Activated CD4-positive, CD25-positive, alpha-beta regulatory T cell treated with anti-CD3 and anti-CD28 coated beads, Interleukin-2, amount 50 U/mL, for 72 hours (primary cell): ENCODE results near the gene ZFY.
"Not testable (repeated sequence)": the region's sequence is repeated elsewhere in the genome, so short reads cannot be mapped to it uniquely, and the experiment has no call there.

Source experiments
- DNase-seq: peaks from one replicate; pipeline ENCODE4 v3.0.0; 2021

ZFY gene

GRCh38 chrY:2979283-2979682, 44.1 kb downstream of the ZFY start:
- no peak for DNase-seq

GRCh38 chrY:2984491-2984890, 49.3 kb downstream of the ZFY start:
- DNase-seq = no peak

- not testable (repeated sequence) for DNase-seq
These were observed 52.0 kb downstream of the ZFY start for GRCh38 chrY:2987178-2987577.

GRCh38 chrY:2997369-2997768, 62.2 kb downstream of the ZFY start:
- not testable (repeated sequence) for DNase-seq

- no peak for DNase-seq
These were observed 67.0 kb downstream of the ZFY start for GRCh38 chrY:3002190-3002589.

GRCh38 chrY:3002680-3003515, 67.7 kb downstream of the ZFY start:
- no peak for DNase-seq

- no peak for DNase-seq
These were observed 68.3 kb downstream of the ZFY start for GRCh38 chrY:3003516-3003830.

GRCh38 chrY:3003846-3004245, 68.7 kb downstream of the ZFY start:
- DNase-seq = no peak

- not testable (repeated sequence) for DNase-seq
These were observed 70.8 kb downstream of the ZFY start for GRCh38 chrY:3006031-3006430.

- no peak for DNase-seq
These were observed 72.8 kb downstream of the ZFY start for GRCh38 chrY:3007967-3008366.

GRCh38 chrY:3012226-3012625, 77.0 kb downstream of the ZFY start:
- no peak for DNase-seq

GRCh38 chrY:3016594-3016993, 81.4 kb downstream of the ZFY start:
- no peak for DNase-seq

GRCh38 chrY:3018546-3018945, 83.4 kb downstream of the ZFY start:
- DNase-seq = no peak

GRCh38 chrY:3019584-3019983, 84.4 kb downstream of the ZFY start:
- no peak for DNase-seq

- DNase-seq = no peak
These were observed 86.0 kb downstream of the ZFY start for GRCh38 chrY:3021176-3021575.

- no peak for DNase-seq
These were observed 88.4 kb downstream of the ZFY start for GRCh38 chrY:3023606-3024005.

GRCh38 chrY:3025357-3025756, 90.2 kb downstream of the ZFY start:
- DNase-seq = no peak
